CD8-positive, alpha-beta memory T cell (primary cell): Measurements from ENCODE around the gene FHOD1. TPM values are rescaled to one million over a fixed set of nuclear protein-coding genes. Genes with fewer than 3 reads are reported as not detected.
A peak's percentile ranks its signal among the peaks of the same experiment; 100 is the strongest.

Source experiments
- CTCF ChIA-PET: fragments of 350-600 bp; sonication (Branson Sonifier 250); formaldehyde crosslinking; loops from one replicate; lab custom pipeline; 2021; ENCODE audit warnings: antibody characterized with exemption; lab: Charles Lee
- POLR2A ChIA-PET: fragments of 350-600 bp; sonication (Branson Sonifier 250); formaldehyde crosslinking; loops from one replicate; lab custom pipeline; 2021; ENCODE audit warnings: antibody characterized with exemption; lab: Charles Lee
- DNase-seq, 5 donors: peaks; one replicate each; pipeline versions ENCODE4 v3.0.0 to v3.0.0-alpha.2; 2020 to 2022; ENCODE audit warnings: mixed read lengths in 1 of 5
- H3K27ac ChIP-seq: one replicate; pipeline ENCODE4 v1.7.0; 2013; ENCODE audit warnings: low read depth, mild to moderate bottlenecking, low read length, moderate library complexity
- H3K27me3 ChIP-seq: 2 replicates; pipeline ENCODE4 v1.7.0; 2013; ENCODE audit warnings: low read length, mild to moderate bottlenecking; ENCODE audit not compliant: insufficient read depth, poor library complexity, severe bottlenecking
- H3K36me3 ChIP-seq: 2 replicates; pipeline ENCODE4 v1.7.0; 2013; ENCODE audit warnings: mild to moderate bottlenecking, low read length, moderate library complexity; ENCODE audit not compliant: insufficient read depth
- H3K4me1 ChIP-seq: 2 replicates; pipeline ENCODE4 v1.7.0; 2013; ENCODE audit warnings: mild to moderate bottlenecking, low read length, moderate library complexity; ENCODE audit not compliant: insufficient read depth
- H3K4me3 ChIP-seq: 2 replicates; pipeline ENCODE4 v1.7.0; 2013; ENCODE audit warnings: mild to moderate bottlenecking, low read length
- H3K9me3 ChIP-seq: 2 replicates; pipeline ENCODE4 v1.7.0; 2013; ENCODE audit warnings: mild to moderate bottlenecking, low read length
- H3K27ac Mint-ChIP-seq, 8 donors: one replicate each; pipeline ENCODE4 v1.8.0; 2020 to 2021; ENCODE audit warnings: mixed read lengths in 8 of 8, mild to moderate bottlenecking in 6 of 8, inconsistent platforms in 3 of 8, moderate library complexity in 3 of 8
- H3K27me3 Mint-ChIP-seq, 2 donors: one replicate each; pipeline ENCODE4 v1.8.0; 2020 to 2021; ENCODE audit warnings: mixed read lengths in 2 of 2, mild to moderate bottlenecking in 1 of 2, moderate library complexity in 1 of 2
- H3K36me3 Mint-ChIP-seq, 3 donors: one replicate each; pipeline ENCODE4 v1.8.0; 2020 to 2021; ENCODE audit warnings: mixed read lengths in 3 of 3, inconsistent platforms in 1 of 3, mild to moderate bottlenecking in 1 of 3
- H3K4me1 Mint-ChIP-seq, 3 donors: one replicate each; pipeline ENCODE4 v1.8.0; 2020 to 2021; ENCODE audit warnings: mixed read lengths in 3 of 3, inconsistent platforms in 1 of 3, mild to moderate bottlenecking in 1 of 3
- H3K4me3 Mint-ChIP-seq, 7 donors: one replicate each; pipeline ENCODE4 v1.8.0; 2020 to 2021; ENCODE audit warnings: mixed read lengths in 7 of 7, mild to moderate bottlenecking in 6 of 7, moderate library complexity in 4 of 7, inconsistent platforms in 2 of 7
- H3K9me3 Mint-ChIP-seq, 5 donors: one replicate each; pipeline ENCODE4 v1.8.0; 2020 to 2022; ENCODE audit warnings: mixed read lengths in 5 of 5, mild to moderate bottlenecking in 3 of 5, moderate library complexity in 2 of 5, inconsistent platforms in 1 of 5
- polyA plus RNA-seq: library from polyadenylated mRNA; unstranded; fragments of 300-500 nt; fragmentation: Illumina TruSeq; gene quantifications from one replicate; pipeline ENCODE4 v1.2.3, GENCODE V29; 2021
- total RNA-seq, 2 experiments: library from RNA; stranded (reverse); gene quantifications; one replicate each; pipeline ENCODE4 v1.2.3, GENCODE V29; 2021

FHOD1 gene
- total and polyA plus RNA-seq, 3 experiments from 2014 or later, result 5.5 to 117 (median 111) TPM

GRCh38 chr16:67258161-67258835, 11.0 kb upstream of the FHOD1 start:
- H3K27ac Mint-ChIP-seq, result no peak overlapping the region
- no peak overlapping the region for H3K4me3 ChIP-seq

GRCh38 chr16:67257486-67258160, 10.3 kb upstream of the FHOD1 start:
- ChIA-PET CTCF (no interaction called here), POLR2A (no interaction called here)
- Mint-ChIP-seq H3K27ac (peak overlapping the region in 1 of 8 donors; percentile 68), H3K4me3 (no peak overlapping the region), H3K27me3 (peaks cover 12 to 21% of the 10 kb centered on the region in 2 donors), H3K9me3 (no peaks in the 10 kb centered on the region), H3K4me1 (no peaks in the 10 kb centered on the region), H3K36me3 (no peaks in the 10 kb centered on the region)
- DNase-seq, result peak in 1 of 5 donors; percentile 21
- H3K27ac ChIP-seq, result no peak overlapping the region
- no peaks in the 10 kb centered on the region for H3K27me3 ChIP-seq
- H3K9me3 ChIP-seq, result no peaks in the 10 kb centered on the region
- no peaks in the 10 kb centered on the region for H3K36me3 ChIP-seq
- no peaks in the 10 kb centered on the region for H3K4me1 ChIP-seq
- no peak overlapping the region for H3K4me3 ChIP-seq

More at GRCh38 chr16:67258161-67258835, 11.0 kb upstream of the FHOD1 start:
- ChIA-PET POLR2A (no interaction called here), CTCF (interaction anchor here (1.7 kb wide), 1 partner anchor 27 kb away, joined by 4 read pairs; no protein-coding TSS in a partner anchor)
- no peaks in the 10 kb centered on the region for H3K4me1 ChIP-seq
- H3K36me3 ChIP-seq, result no peaks in the 10 kb centered on the region
- H3K27me3 ChIP-seq, result no peaks in the 10 kb centered on the region
- peaks cover 16 to 28% of the 10 kb centered on the region in 2 donors for H3K27me3 Mint-ChIP-seq
- H3K9me3 ChIP-seq, result no peaks in the 10 kb centered on the region
- no peaks in the 10 kb centered on the region for H3K4me1 Mint-ChIP-seq
- H3K36me3 Mint-ChIP-seq, result no peaks in the 10 kb centered on the region
- DNase-seq, result no peak
- peak overlapping the region in 1 of 7 donors; percentile 32 for H3K4me3 Mint-ChIP-seq
- H3K9me3 Mint-ChIP-seq, result no peaks in the 10 kb centered on the region
- no peak overlapping the region for H3K27ac ChIP-seq

GRCh38 chr16:67256701-67257230, 9.5 kb upstream of the FHOD1 start:
- Histone ChIP-seq H3K36me3 (no peaks in the 10 kb centered on the region), H3K9me3 (no peaks in the 10 kb centered on the region), H3K4me1 (no peaks in the 10 kb centered on the region), H3K4me3 (no peak overlapping the region), H3K27me3 (no peaks in the 10 kb centered on the region), H3K27ac (no peak overlapping the region)
- Mint-ChIP-seq H3K4me3 (peak overlapping the region in 1 of 7 donors; percentile 26), H3K4me1 (no peaks in the 10 kb centered on the region), H3K27ac (peak overlapping the region in 1 of 8 donors; percentile 66), H3K36me3 (no peaks in the 10 kb centered on the region), H3K9me3 (no peaks in the 10 kb centered on the region), H3K27me3 (peaks cover 9 to 13% of the 10 kb centered on the region in 2 donors)
- DNase-seq, result peak in 1 of 5 donors; percentile 35
- ChIA-PET POLR2A (no interaction called here), CTCF (no interaction called here)

- peak in 1 of 5 donors; percentile 30 for DNase-seq
- H3K4me3 ChIP-seq, result no peak overlapping the region
- Mint-ChIP-seq H3K27ac (no peak overlapping the region), H3K9me3 (no peaks in the 10 kb centered on the region), H3K27me3 (peaks cover 9 to 10% of the 10 kb centered on the region in 2 donors), H3K4me3 (no peak overlapping the region), H3K4me1 (no peaks in the 10 kb centered on the region), H3K36me3 (no peaks in the 10 kb centered on the region)
- ChIA-PET CTCF (no interaction called here), POLR2A (no interaction called here)
- no peaks in the 10 kb centered on the region for H3K27me3 ChIP-seq
- H3K36me3 ChIP-seq, result no peaks in the 10 kb centered on the region
- H3K27ac ChIP-seq, result no peak overlapping the region
- H3K4me1 ChIP-seq, result no peaks in the 10 kb centered on the region
- no peaks in the 10 kb centered on the region for H3K9me3 ChIP-seq
Measured at GRCh38 chr16:67255553-67256221, 8.4 kb upstream of the FHOD1 start.

- Histone ChIP-seq H3K27me3 (no peaks in the 10 kb centered on the region), H3K9me3 (no peaks in the 10 kb centered on the region), H3K4me3 (no peak overlapping the region), H3K36me3 (no peaks in the 10 kb centered on the region), H3K4me1 (peaks cover under 1% of the 10 kb centered on the region), H3K27ac (no peak overlapping the region)
- Mint-ChIP-seq H3K36me3 (no peaks in the 10 kb centered on the region), H3K9me3 (no peaks in the 10 kb centered on the region), H3K4me1 (peaks cover 0 to 4% (median under 1%) of the 10 kb centered on the region in 3 donors), H3K27me3 (peaks cover 9 to 10% of the 10 kb centered on the region in 2 donors), H3K27ac (no peak overlapping the region), H3K4me3 (no peak overlapping the region)
- ChIA-PET POLR2A (no interaction called here), CTCF (no interaction called here)
- DNase-seq, result peak in 1 of 5 donors; percentile 37
Measured at GRCh38 chr16:67254801-67255552, 7.7 kb upstream of the FHOD1 start.

GRCh38 chr16:67252609-67253497, 5.6 kb upstream of the FHOD1 start:
- Histone ChIP-seq H3K27me3 (no peaks in the 10 kb centered on the region), H3K27ac (no peak overlapping the region), H3K4me3 (no peak overlapping the region), H3K4me1 (peaks cover 17% of the 10 kb centered on the region), H3K36me3 (no peaks in the 10 kb centered on the region), H3K9me3 (no peaks in the 10 kb centered on the region)
- peaks cover 5 to 10% of the 10 kb centered on the region in 2 donors for H3K27me3 Mint-ChIP-seq
- H3K9me3 Mint-ChIP-seq, result no peaks in the 10 kb centered on the region
- ChIA-PET POLR2A (no interaction called here), CTCF (no interaction called here)
- no peak overlapping the region for H3K27ac Mint-ChIP-seq
- no peaks in the 10 kb centered on the region for H3K36me3 Mint-ChIP-seq
- peak overlapping the region in 2 of 7 donors; percentile 12 to 61 for H3K4me3 Mint-ChIP-seq
- peak in 1 of 5 donors; percentile 22 for DNase-seq
- peaks cover 10 to 22% (median 18%) of the 10 kb centered on the region in 3 donors for H3K4me1 Mint-ChIP-seq

GRCh38 chr16:67250045-67250327, 2.7 kb upstream of the FHOD1 start:
- no peak overlapping the region for H3K27ac ChIP-seq
- Mint-ChIP-seq H3K27me3 (no peaks in the 10 kb centered on the region), H3K36me3 (peaks cover 0 to 4% (median 0%) of the 10 kb centered on the region in 3 donors), H3K27ac (peak overlapping the region in 1 of 8 donors; percentile 61), H3K4me3 (peak overlapping the region; percentile 35 to 86 (median 82)), H3K4me1 (peaks cover 20 to 40% (median 36%) of the 10 kb centered on the region in 3 donors), H3K9me3 (no peaks in the 10 kb centered on the region)
- peaks cover 31% of the 10 kb centered on the region for H3K4me1 ChIP-seq
- ChIA-PET POLR2A (no interaction called here), CTCF (interaction anchor here (1.0 kb wide), 1 partner anchor 10 kb away, joined by 3 read pairs; no protein-coding TSS in a partner anchor)
- H3K9me3 ChIP-seq, result no peaks in the 10 kb centered on the region
- no peaks in the 10 kb centered on the region for H3K27me3 ChIP-seq
- no peaks in the 10 kb centered on the region for H3K36me3 ChIP-seq
- H3K4me3 ChIP-seq, result no peak overlapping the region
- DNase-seq, result peak in 1 of 5 donors; percentile 1
